CD14-positive monocyte (primary cell): ENCODE measurements around the gene HS6ST1. TPM values are rescaled to one million over a fixed set of nuclear protein-coding genes. Genes with fewer than 3 reads are reported as not detected.
A peak's percentile ranks its signal among the peaks of the same experiment; 100 is the strongest.

Experiments used
- DNase-seq, 3 donors: peaks; one replicate each; pipeline ENCODE4 v3.0.0-alpha.2; 2011 to 2022
- H2AFZ ChIP-seq: 2 replicates; pipeline ENCODE4 v1.6.0; 2012; ENCODE audit warnings: mild to moderate bottlenecking, low read depth, low read length, inconsistent platforms; ENCODE audit not compliant: insufficient read depth, poor library complexity, severe bottlenecking
- H3K27ac ChIP-seq, 2 donors: 1 replicate in 1 of 2; 2 replicates in 1 of 2; pipeline ENCODE4 v1.5.1; 2012 to 2013; ENCODE audit warnings: low read length in 2 of 2, control low read depth in 1 of 2, inconsistent platforms in 1 of 2, low read depth in 1 of 2, mild to moderate bottlenecking in 1 of 2
- H3K27me3 ChIP-seq, 2 donors: one replicate each; pipeline versions ENCODE4 v1.6.0 to v1.6.1; 2011 to 2013; ENCODE audit warnings: low read length in 2 of 2; ENCODE audit not compliant: control insufficient read depth in 2 of 2, insufficient read depth in 2 of 2
- H3K36me3 ChIP-seq, 2 donors: replicated peaks in 1 of 2; 1 replicate in 1 of 2; 2 replicates in 1 of 2; pipeline versions ENCODE4 v1.5.1 to v1.6.1; 2012 to 2013; ENCODE audit warnings: low read length in 2 of 2, control low read depth in 1 of 2, inconsistent platforms in 1 of 2, mild to moderate bottlenecking in 1 of 2; ENCODE audit not compliant: insufficient read depth in 2 of 2, control insufficient read depth in 1 of 2
- H3K4me1 ChIP-seq, 2 donors: 1 replicate in 1 of 2; 2 replicates in 1 of 2; pipeline versions ENCODE4 v1.5.1 to v1.6.1; 2012 to 2013; ENCODE audit warnings: low read length in 2 of 2, control low read depth in 1 of 2, inconsistent platforms in 1 of 2, mild to moderate bottlenecking in 1 of 2, moderate library complexity in 1 of 2; ENCODE audit not compliant: insufficient read depth in 2 of 2, control insufficient read depth in 1 of 2
- H3K4me2 ChIP-seq: replicated peaks from 2 replicates; pipeline ENCODE3; 2012; ENCODE audit warnings: low read length, moderate library complexity, mild to moderate bottlenecking; ENCODE audit not compliant: poor library complexity, severe bottlenecking; ENCODE audit errors: extremely low read depth
- H3K4me3 ChIP-seq, 3 experiments: fragments of 200-600 bp in 1 of 3; sonication (generic) in 1 of 3; replicated peaks in 1 of 3; 1 replicate in 2 of 3; 2 replicates in 1 of 3; pipeline ENCODE4 v1.5.1; 2011 to 2013; ENCODE audit warnings: low read length in 3 of 3, mild to moderate bottlenecking in 3 of 3, control low read depth in 2 of 3, low read depth in 2 of 3, inconsistent platforms in 1 of 3, moderate library complexity in 1 of 3
- H3K79me2 ChIP-seq: 2 replicates; pipeline ENCODE4 v1.6.0; 2012; ENCODE audit warnings: mild to moderate bottlenecking, control low read depth, inconsistent platforms, low read length, moderate library complexity; ENCODE audit not compliant: insufficient read depth
- H3K9ac ChIP-seq: 2 replicates; pipeline ENCODE4 v1.6.0; 2017; ENCODE audit warnings: low read length, mild to moderate bottlenecking; ENCODE audit not compliant: insufficient read depth, poor library complexity, severe bottlenecking
- H3K9me3 ChIP-seq, 2 donors: replicated peaks in 1 of 2; 1 replicate in 1 of 2; 2 replicates in 1 of 2; pipeline versions ENCODE4 v1.5.1 to v1.6.1; 2012 to 2013; ENCODE audit warnings: low read length in 2 of 2, control low read depth in 1 of 2; ENCODE audit not compliant: control insufficient read depth in 1 of 2, insufficient read depth in 1 of 2
- H4K20me1 ChIP-seq: 2 replicates; pipeline ENCODE4 v1.6.0; 2012; ENCODE audit warnings: mild to moderate bottlenecking, low read length, control low read depth, moderate library complexity; ENCODE audit not compliant: insufficient read depth
- H3K27ac Mint-ChIP-seq, 7 donors: one replicate each; pipeline ENCODE4 v1.8.0; 2020; ENCODE audit warnings: mild to moderate bottlenecking in 7 of 7, mixed read lengths in 7 of 7, moderate library complexity in 6 of 7, inconsistent platforms in 2 of 7
- H3K27me3 Mint-ChIP-seq, 3 donors: one replicate each; pipeline ENCODE4 v1.8.0; 2021 to 2022; ENCODE audit warnings: low read depth in 3 of 3, mild to moderate bottlenecking in 3 of 3, mixed read lengths in 3 of 3, moderate library complexity in 3 of 3, inconsistent platforms in 1 of 3
- H3K36me3 Mint-ChIP-seq, 2 donors: one replicate each; pipeline ENCODE4 v1.8.0; 2020; ENCODE audit warnings: mixed read lengths in 2 of 2, inconsistent platforms in 1 of 2, mild to moderate bottlenecking in 1 of 2
- H3K4me1 Mint-ChIP-seq: one replicate; pipeline ENCODE4 v1.8.0; 2020; ENCODE audit warnings: mild to moderate bottlenecking, mixed read lengths
- H3K4me3 Mint-ChIP-seq, 2 donors: one replicate each; pipeline ENCODE4 v1.8.0; 2020; ENCODE audit warnings: mild to moderate bottlenecking in 2 of 2, mixed read lengths in 2 of 2, moderate library complexity in 1 of 2
- H3K9me3 Mint-ChIP-seq, 7 donors: one replicate each; pipeline ENCODE4 v1.8.0; 2020 to 2022; ENCODE audit warnings: mixed read lengths in 7 of 7, mild to moderate bottlenecking in 6 of 7, moderate library complexity in 6 of 7, inconsistent platforms in 2 of 7
- WGBS: methylation state at CpG from one replicate; pipeline ENCODE4 v1.1.5; 2013; ENCODE audit warnings: missing lambda C conversion rate; ENCODE audit not compliant: insufficient coverage; 5-methylcytosine and 5-hydroxymethylcytosine counted together
- intact Hi-C, 2 donors: fragments of 100-400 bp; cut with micrococcal nuclease; formaldehyde crosslinking; loops; one replicate each; pipeline versions ENCODE4 v1.15.0 to v1.15.1; 2023
- polyA plus RNA-seq, 3 donors: library from polyadenylated mRNA; depleted of rRNA in 1 of 3; unstranded in 2 of 3; stranded (reverse) in 1 of 3; fragments of 300-500 nt in 2 of 3; fragments of >200 nt in 1 of 3; fragmentation: Illumina TruSeq in 2 of 3; gene quantifications; 1 replicate in 2 of 3; 2 replicates in 1 of 3; pipeline ENCODE4 v1.2.3, GENCODE V29; 2012 to 2021
- TF ChIP-seq, protein P1 (sequence below): fragments of 200-600 bp; IDR thresholded peaks from one replicate; pipeline ENCODE4 v1.8.0; 2022; ENCODE audit warnings: antibody characterized with exemption, mild to moderate bottlenecking

Gene HS6ST1
- polyA plus RNA-seq, 3 donors: 2.9 to 5.4 (median 4.0) TPM

DNA sequence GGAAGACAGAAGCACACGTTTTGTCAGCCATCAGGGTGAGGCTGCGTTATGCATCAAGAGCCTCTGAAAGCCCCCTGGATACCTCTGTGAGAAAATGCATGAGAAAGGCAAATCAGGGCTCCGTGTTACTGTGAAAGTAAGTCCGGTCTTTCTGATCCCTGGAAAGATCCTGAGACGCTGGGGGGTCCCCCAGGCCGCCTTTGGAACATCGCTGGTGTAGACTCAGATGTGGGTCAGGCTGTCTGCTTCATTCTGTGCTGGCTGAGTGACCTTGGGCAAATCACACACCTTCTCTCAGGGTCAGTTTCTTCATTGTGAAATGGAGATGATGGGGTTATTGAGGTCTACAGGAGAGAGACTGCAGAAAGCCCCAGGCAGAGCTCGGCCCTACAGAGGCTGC is 42.0 kb upstream of the HS6ST1 start:
- no peaks in the 10 kb centered on the region for H3K27me3 ChIP-seq
- Mint-ChIP-seq H3K9me3 (peaks cover 0 to 4% (median 2%) of the 10 kb centered on the region in 7 donors), H3K4me3 (no peak overlapping the region), H3K4me1 (no peaks in the 10 kb centered on the region), H3K36me3 (no peaks in the 10 kb centered on the region), H3K27me3 (peaks cover 0 to 3% (median 2%) of the 10 kb centered on the region in 3 donors), H3K27ac (no peak overlapping the region)
- WGBS: 92% methylated on average over 8 of the region's 8 CpGs
- H3K36me3 ChIP-seq: no peaks in the 10 kb centered on the region
- H3K9ac ChIP-seq: no peak overlapping the region
- no peaks in the 10 kb centered on the region for H4K20me1 ChIP-seq
- no peak overlapping the region for H3K27ac ChIP-seq
- no peak overlapping the region for H3K4me2 ChIP-seq
- H3K9me3 ChIP-seq: no peaks in the 10 kb centered on the region
- no peak overlapping the region for H2AFZ ChIP-seq
- no peak for DNase-seq
- no peak overlapping the region for H3K4me3 ChIP-seq
- no peaks in the 10 kb centered on the region for H3K4me1 ChIP-seq
- TF ChIP-seq, protein P1, sequence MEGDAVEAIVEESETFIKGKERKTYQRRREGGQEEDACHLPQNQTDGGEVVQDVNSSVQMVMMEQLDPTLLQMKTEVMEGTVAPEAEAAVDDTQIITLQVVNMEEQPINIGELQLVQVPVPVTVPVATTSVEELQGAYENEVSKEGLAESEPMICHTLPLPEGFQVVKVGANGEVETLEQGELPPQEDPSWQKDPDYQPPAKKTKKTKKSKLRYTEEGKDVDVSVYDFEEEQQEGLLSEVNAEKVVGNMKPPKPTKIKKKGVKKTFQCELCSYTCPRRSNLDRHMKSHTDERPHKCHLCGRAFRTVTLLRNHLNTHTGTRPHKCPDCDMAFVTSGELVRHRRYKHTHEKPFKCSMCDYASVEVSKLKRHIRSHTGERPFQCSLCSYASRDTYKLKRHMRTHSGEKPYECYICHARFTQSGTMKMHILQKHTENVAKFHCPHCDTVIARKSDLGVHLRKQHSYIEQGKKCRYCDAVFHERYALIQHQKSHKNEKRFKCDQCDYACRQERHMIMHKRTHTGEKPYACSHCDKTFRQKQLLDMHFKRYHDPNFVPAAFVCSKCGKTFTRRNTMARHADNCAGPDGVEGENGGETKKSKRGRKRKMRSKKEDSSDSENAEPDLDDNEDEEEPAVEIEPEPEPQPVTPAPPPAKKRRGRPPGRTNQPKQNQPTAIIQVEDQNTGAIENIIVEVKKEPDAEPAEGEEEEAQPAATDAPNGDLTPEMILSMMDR: no peak
- intact Hi-C loops: no loop called here
- H3K79me2 ChIP-seq: no peaks in the 10 kb centered on the region

DNA sequence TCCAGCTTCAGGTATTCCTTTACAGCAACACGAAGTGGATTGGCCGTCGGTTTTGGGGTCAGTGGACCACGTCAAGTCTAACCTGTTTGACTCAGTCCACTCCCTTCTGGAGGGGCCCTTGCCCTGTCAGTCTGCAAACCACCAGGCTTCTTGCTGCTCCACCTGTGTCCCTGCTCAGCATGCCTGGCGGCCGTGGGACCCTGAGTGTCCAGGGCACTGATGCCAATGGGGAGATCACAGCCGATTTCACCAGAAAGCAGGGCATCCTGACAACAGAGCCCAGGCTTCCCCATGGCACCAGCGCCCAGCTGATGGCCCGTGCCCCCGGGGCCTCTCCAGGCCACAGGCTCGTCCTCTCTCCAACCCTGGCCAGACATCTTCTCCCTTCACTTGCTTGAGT is 41.2 kb upstream of the HS6ST1 start:
- Histone ChIP-seq H3K27ac (no peak overlapping the region), H3K4me2 (no peak overlapping the region), H3K9me3 (no peaks in the 10 kb centered on the region), H3K79me2 (no peaks in the 10 kb centered on the region), H4K20me1 (no peaks in the 10 kb centered on the region), H3K27me3 (no peaks in the 10 kb centered on the region), H3K9ac (no peak overlapping the region), H3K4me3 (no peak overlapping the region), H3K4me1 (no peaks in the 10 kb centered on the region), H2AFZ (no peak overlapping the region), H3K36me3 (no peaks in the 10 kb centered on the region)
- H3K4me3 Mint-ChIP-seq: peak overlapping the region in 1 of 2 donors; percentile 20
- intact Hi-C loops: no loop called here
- TF ChIP-seq, protein P1: no peak
- no peak for DNase-seq
- 96% methylated on average over 11 of the region's 11 CpGs for WGBS
- peaks cover 0 to 4% (median 4%) of the 10 kb centered on the region in 7 donors for H3K9me3 Mint-ChIP-seq
- peaks cover 0 to 3% (median 2%) of the 10 kb centered on the region in 3 donors for H3K27me3 Mint-ChIP-seq
- H3K4me1 Mint-ChIP-seq: no peaks in the 10 kb centered on the region
- no peaks in the 10 kb centered on the region for H3K36me3 Mint-ChIP-seq
- H3K27ac Mint-ChIP-seq: no peak overlapping the region
